ENCODE measurements around the gene KRT35. TPM values are rescaled to one million over a fixed set of nuclear protein-coding genes. Genes with fewer than 3 reads are reported as not detected.

The KRT35 gene
- total and polyA plus RNA-seq, 2 donors (not counting 3 experiments of a cell fraction or from before 2014, with no cell fraction given), result not detected

DNA sequence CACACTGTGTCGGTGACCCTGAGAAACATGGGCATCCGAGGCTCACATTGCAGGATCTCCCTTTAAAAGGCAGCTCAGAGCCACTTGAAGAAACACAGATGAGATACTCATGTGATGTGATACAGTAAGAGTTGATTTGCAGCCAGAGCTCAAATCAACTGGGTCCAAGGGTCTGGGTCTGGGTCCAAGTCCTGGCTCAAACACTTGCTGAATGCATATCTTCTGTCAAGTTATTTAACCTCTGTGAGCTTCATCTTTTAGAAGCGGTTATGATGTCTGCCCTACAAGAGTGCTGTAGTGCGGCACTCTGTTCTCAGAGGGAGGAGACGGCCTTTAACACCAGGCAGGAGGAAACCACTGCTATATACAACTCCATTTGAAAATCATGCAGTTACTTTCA is 46.5 kb downstream of the KRT35 start:
- TF ChIP-seq FOS (IDR thresholded peaks at IDR 0.05; ENCODE audit: borderline replicate concordance, insufficient read depth, low read length), result no peak
- TF ChIP-seq, protein P1, sequence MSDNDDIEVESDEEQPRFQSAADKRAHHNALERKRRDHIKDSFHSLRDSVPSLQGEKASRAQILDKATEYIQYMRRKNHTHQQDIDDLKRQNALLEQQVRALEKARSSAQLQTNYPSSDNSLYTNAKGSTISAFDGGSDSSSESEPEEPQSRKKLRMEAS (IDR thresholded peaks at IDR 0.05; ENCODE audit: insufficient read depth, insufficient read length), result no peak
- no peak for TF ChIP-seq POLR2AphosphoS5 (IDR thresholded peaks at IDR 0.05; ENCODE audit: insufficient read depth, low read depth, low read length)
- TF ChIP-seq EZH2 (IDR thresholded peaks at IDR 0.05; ENCODE audit: borderline replicate concordance, low read depth, low read length, severe bottlenecking), result no peak
- TF ChIP-seq GATA2 (IDR thresholded peaks at IDR 0.05; ENCODE audit: insufficient read depth, insufficient read length, low read depth, low read length), result no peak
- no peak for TF ChIP-seq MYC (IDR thresholded peaks at IDR 0.05; ENCODE audit: low read depth, low read length)
- no peak for TF ChIP-seq POLR2A (IDR thresholded peaks at IDR 0.05; ENCODE audit: low read depth, low read length)
- no peak for TF ChIP-seq JUN (IDR thresholded peaks at IDR 0.05; ENCODE audit: borderline replicate concordance, insufficient read depth, insufficient read length, low read depth)
- no peak for TF ChIP-seq CTCF (IDR thresholded peaks at IDR 0.05; ENCODE audit: extremely low read depth in 1 of 2, insufficient read depth in 1 of 2, low read depth in 1 of 2, low read length in 2 of 2)
- Histone ChIP-seq H3K27ac (ENCODE audit: insufficient read depth, low read depth, low read length) (no peak overlapping the region), H3K27me3 (ENCODE audit: control insufficient read depth in 2 of 2, insufficient read depth in 2 of 2, low read length in 2 of 2) (peaks cover 2 to 5% of the 10 kb centered on the region in 2 experiments), H3K4me1 (ENCODE audit: control insufficient read depth, extremely low read depth, insufficient read depth, low read length) (no peaks in the 10 kb centered on the region), H3K4me2 (ENCODE audit: insufficient read depth, low read length) (no peak overlapping the region), H3K9me1 (replicated peaks; ENCODE audit: control insufficient read depth, extremely low read depth, insufficient read depth, low read length) (no peaks in the 10 kb centered on the region), H3K79me2 (ENCODE audit: control insufficient read depth, insufficient read depth, low read length) (no peaks in the 10 kb centered on the region), H3K9me3 (replicated peaks; ENCODE audit: control insufficient read depth, insufficient read depth, low read length) (no peaks in the 10 kb centered on the region), H4K20me1 (replicated peaks; ENCODE audit: control insufficient read depth, extremely low read depth, insufficient read depth, low read length) (no peaks in the 10 kb centered on the region), H3K4me3 (replicated peaks in 1 of 3; ENCODE audit: insufficient read depth in 1 of 3, low read depth in 1 of 3, low read length in 3 of 3) (no peak overlapping the region), H2AFZ (ENCODE audit: low read depth, low read length) (no peak overlapping the region), H3K9ac (replicated peaks; ENCODE audit: extremely low read depth, insufficient read depth, low read length) (no peak overlapping the region), H3K36me3 (ENCODE audit: control insufficient read depth in 2 of 2, extremely low read depth in 1 of 2, insufficient read depth in 2 of 2, low read length in 2 of 2) (no peaks in the 10 kb centered on the region)
- ChIA-PET CTCF (no interaction called here), POLR2A (no interaction called here)
- DNase-seq (ENCODE audit: low read depth, low spot score) (no peak), FAIRE-seq (no peak)
- intact Hi-C loops (cut with micrococcal nuclease) (no loop called here), dilution Hi-C loops (cut with MboI; ENCODE audit: extremely low pct_ligation_motif_present, low sequenced_read_pairs) (no loop called here)
- no TSS peak for BruUV-seq (replicated peaks)
